Testis (tissue), 3 donors: ENCODE results near the gene BCCIP. TPM values are rescaled to one million over a fixed set of nuclear protein-coding genes. Genes with fewer than 3 reads are reported as not detected.

Source experiments
- DNase-seq: peaks from one replicate; pipeline ENCODE4 v3.0.0-alpha.2; 2019
- H3K27ac ChIP-seq, 2 donors: fragments of 200-600 bp; sonication (generic); one replicate each; pipeline ENCODE4 v1.5.1; 2019
- H3K27me3 ChIP-seq: fragments of 200-600 bp; sonication (generic); one replicate; pipeline ENCODE4 v1.5.1; 2019
- H3K36me3 ChIP-seq: fragments of 200-600 bp; sonication (generic); one replicate; pipeline ENCODE4 v1.5.1; 2017; ENCODE audit warnings: low read depth; ENCODE audit errors: missing control alignments
- H3K4me1 ChIP-seq: fragments of 200-600 bp; sonication (generic); one replicate; pipeline ENCODE4 v1.5.1; 2019
- H3K4me3 ChIP-seq, 2 donors: fragments of 200-600 bp; sonication (generic); one replicate each; pipeline ENCODE4 v1.5.1; 2017 to 2019
- H3K9me3 ChIP-seq: fragments of 200-600 bp; sonication (generic); one replicate; pipeline ENCODE4 v1.5.1; 2017
- CTCF ChIP-seq, 3 experiments: fragments of 450-650 bp in 2 of 3; fragments of 200-600 bp in 1 of 3; sonication (generic) in 1 of 3; IDR thresholded peaks; one replicate each; pipeline ENCODE4 v1.5.1; 2016 to 2019; ENCODE audit warnings: antibody characterized with exemption in 3 of 3, mild to moderate bottlenecking in 2 of 3, moderate library complexity in 1 of 3
- POLR2A ChIP-seq: fragments of 450-650 bp; IDR thresholded peaks from one replicate; pipeline ENCODE4 v1.6.1; 2017; ENCODE audit warnings: antibody characterized with exemption, mild to moderate bottlenecking, moderate library complexity
- WGBS, 2 donors: methylation state at CpG; one replicate each; pipeline ENCODE4 v1.1.5; 2018; 5-methylcytosine and 5-hydroxymethylcytosine counted together
- intact Hi-C: fragments of 100-400 bp; cut with DNase I; formaldehyde crosslinking; loops from one replicate; pipeline ENCODE4 v1.15.1; 2023; ENCODE audit warnings: low total_unique reads
- polyA plus RNA-seq: library from polyadenylated mRNA; stranded (reverse); fragments of 350-450 nt; fragmentation: Illumina TruSeq; extraction: RNeasy Lipid Tissue Mini Kit (QIAGEN cat#74804); gene quantifications from one replicate; pipeline ENCODE4 v1.2.3, GENCODE V29; 2014; ENCODE audit warnings: low read depth, low replicate concordance; ENCODE audit not compliant: insufficient read depth
- total RNA-seq, 2 donors: library from RNA; depleted of rRNA; stranded (reverse); fragments of >200 nt; gene quantifications; one replicate each; pipeline ENCODE4 v1.2.3, GENCODE V29; 2016

BCCIP gene
- total and polyA plus RNA-seq, 3 donors from 2014 or later, result 59.8 to 81.9 (median 63.9) TPM

- intact Hi-C loops, result no loop called here
- 67% methylated on average over 7 of the region's 7 CpGs for WGBS, 2 donors
- Histone ChIP-seq H3K9me3 (no peaks in the 10 kb centered on the region), H3K36me3 (no peaks in the 10 kb centered on the region), H3K27me3 (no peaks in the 10 kb centered on the region), H3K4me3 (no peak overlapping the region), H3K4me1 (no peaks in the 10 kb centered on the region), H3K27ac (no peak overlapping the region)
- DNase-seq, result no peak
- TF ChIP-seq CTCF (IDR thresholded peaks at IDR 0.05) (peak; percentile 62 to 74 (median 64)), POLR2A (no peak)
Observed at GRCh38 chr10:125868372-125868975, 45.1 kb downstream of the BCCIP start.

- Histone ChIP-seq H3K36me3 (no peaks in the 10 kb centered on the region), H3K4me1 (no peaks in the 10 kb centered on the region), H3K4me3 (no peak overlapping the region), H3K27me3 (no peaks in the 10 kb centered on the region), H3K9me3 (no peaks in the 10 kb centered on the region), H3K27ac (no peak overlapping the region)
- DNase-seq, result no peak
- intact Hi-C loops, result no loop called here
- TF ChIP-seq POLR2A, result no peak
- TF ChIP-seq CTCF (IDR thresholded peaks at IDR 0.05), result no peak
- WGBS, 2 donors, result 80 to 81% methylated on average over 4 of the region's 4 CpGs
Observed at GRCh38 chr10:125871338-125871737, 48.0 kb downstream of the BCCIP start.

GRCh38 chr10:125878957-125879835 lies 55.9 kb downstream of the BCCIP start:
- no peak for TF ChIP-seq CTCF (IDR thresholded peaks at IDR 0.05)
- no peak for TF ChIP-seq POLR2A
- no peak overlapping the region for H3K27ac ChIP-seq
- H3K36me3 ChIP-seq, result no peaks in the 10 kb centered on the region
- H3K9me3 ChIP-seq, result no peaks in the 10 kb centered on the region
- intact Hi-C loops, result no loop called here
- 83 to 85% methylated on average over 11 of the region's 11 CpGs for WGBS, 2 donors
- no peaks in the 10 kb centered on the region for H3K27me3 ChIP-seq
- DNase-seq, result no peak
- peaks cover 10% of the 10 kb centered on the region for H3K4me1 ChIP-seq
- H3K4me3 ChIP-seq, result no peak overlapping the region

- no peak for DNase-seq
- Histone ChIP-seq H3K36me3 (no peaks in the 10 kb centered on the region), H3K27ac (peak overlapping the region in 1 of 2 donors; percentile 41), H3K4me1 (peaks cover 10% of the 10 kb centered on the region), H3K27me3 (no peaks in the 10 kb centered on the region), H3K4me3 (no peak overlapping the region), H3K9me3 (no peaks in the 10 kb centered on the region)
- intact Hi-C loops, result no loop called here
- WGBS, 2 donors, result 33 to 39% methylated on average over 6 of the region's 6 CpGs
- TF ChIP-seq CTCF (IDR thresholded peaks at IDR 0.05), result no peak
- no peak for TF ChIP-seq POLR2A
Observed at GRCh38 chr10:125880719-125881118, 57.4 kb downstream of the BCCIP start.
